ENCODE measurements around the gene SMAD3.

The SMAD3 gene

GRCh38 chr15:67085237-67085817 is 19.9 kb downstream of the SMAD3 start:
- Histone ChIP-seq H3K36me3 (ENCODE audit: insufficient read depth, low read length) (no peaks in the 10 kb centered on the region), H3K4me1 (ENCODE audit: insufficient read depth, low read length) (no peaks in the 10 kb centered on the region), H3K9me3 (ENCODE audit: insufficient read depth, low read length, severe bottlenecking) (no peaks in the 10 kb centered on the region), H4K20me1 (ENCODE audit: insufficient read depth, low read length) (no peaks in the 10 kb centered on the region), H3K9ac (ENCODE audit: low read depth, low read length) (no peak overlapping the region), H3K79me2 (ENCODE audit: insufficient read depth, low read length) (no peaks in the 10 kb centered on the region), H2AFZ (ENCODE audit: low read depth, low read length) (no peak overlapping the region), H3K27ac (ENCODE audit: low read length) (no peak overlapping the region), H3K27me3 (ENCODE audit: insufficient read depth, low read length, poor library complexity) (peaks cover 9% of the 10 kb centered on the region), H3K4me2 (ENCODE audit: insufficient read depth, low read length) (no peak overlapping the region), H3K4me3 (ENCODE audit: low read depth in 1 of 2, low read length in 2 of 2) (no peak overlapping the region)
- TF ChIP-seq CTCF (IDR thresholded peaks at IDR 0.05; ENCODE audit: borderline replicate concordance, extremely low read depth, low read length, poor library complexity, severe bottlenecking) (no peak), EZH2 (IDR thresholded peaks at IDR 0.05; ENCODE audit: borderline replicate concordance, low read depth, low read length, severe bottlenecking) (no peak)
- DNase-seq (no peak), ATAC-seq (ENCODE audit: insufficient read depth, low read depth) (no peak)

GRCh38 chr15:67085818-67086636 is 20.6 kb downstream of the SMAD3 start:
- Histone ChIP-seq H3K36me3 (ENCODE audit: insufficient read depth, low read length) (no peaks in the 10 kb centered on the region), H3K4me3 (ENCODE audit: low read depth in 1 of 2, low read length in 2 of 2) (no peak overlapping the region), H3K79me2 (ENCODE audit: insufficient read depth, low read length) (no peaks in the 10 kb centered on the region), H3K27ac (ENCODE audit: low read length) (no peak overlapping the region), H4K20me1 (ENCODE audit: insufficient read depth, low read length) (no peaks in the 10 kb centered on the region), H3K9ac (ENCODE audit: low read depth, low read length) (no peak overlapping the region), H2AFZ (ENCODE audit: low read depth, low read length) (no peak overlapping the region), H3K27me3 (ENCODE audit: insufficient read depth, low read length, poor library complexity) (peaks cover 9% of the 10 kb centered on the region), H3K9me3 (ENCODE audit: insufficient read depth, low read length, severe bottlenecking) (no peaks in the 10 kb centered on the region), H3K4me2 (ENCODE audit: insufficient read depth, low read length) (no peak overlapping the region), H3K4me1 (ENCODE audit: insufficient read depth, low read length) (no peaks in the 10 kb centered on the region)
- DNase-seq (no peak), ATAC-seq (ENCODE audit: insufficient read depth, low read depth) (no peak)
- no peak for TF ChIP-seq CTCF (IDR thresholded peaks at IDR 0.05; ENCODE audit: borderline replicate concordance, extremely low read depth, low read length, poor library complexity, severe bottlenecking)
- TF ChIP-seq EZH2 (IDR thresholded peaks at IDR 0.05; ENCODE audit: borderline replicate concordance, low read depth, low read length, severe bottlenecking), result no peak

- Histone ChIP-seq H3K4me2 (ENCODE audit: insufficient read depth, low read length) (no peak overlapping the region), H3K27ac (ENCODE audit: low read length) (no peak overlapping the region), H3K4me1 (ENCODE audit: insufficient read depth, low read length) (no peaks in the 10 kb centered on the region), H3K9ac (ENCODE audit: low read depth, low read length) (no peak overlapping the region), H3K9me3 (ENCODE audit: insufficient read depth, low read length, severe bottlenecking) (no peaks in the 10 kb centered on the region), H3K36me3 (ENCODE audit: insufficient read depth, low read length) (no peaks in the 10 kb centered on the region), H3K79me2 (ENCODE audit: insufficient read depth, low read length) (no peaks in the 10 kb centered on the region), H3K27me3 (ENCODE audit: insufficient read depth, low read length, poor library complexity) (peaks cover 9% of the 10 kb centered on the region), H3K4me3 (ENCODE audit: low read depth in 1 of 2, low read length in 2 of 2) (no peak overlapping the region), H2AFZ (ENCODE audit: low read depth, low read length) (no peak overlapping the region), H4K20me1 (ENCODE audit: insufficient read depth, low read length) (no peaks in the 10 kb centered on the region)
- TF ChIP-seq EZH2 (IDR thresholded peaks at IDR 0.05; ENCODE audit: borderline replicate concordance, low read depth, low read length, severe bottlenecking) (no peak), CTCF (IDR thresholded peaks at IDR 0.05; ENCODE audit: borderline replicate concordance, extremely low read depth, low read length, poor library complexity, severe bottlenecking) (no peak)
- ATAC-seq (ENCODE audit: insufficient read depth, low read depth), result no peak
- no peak for DNase-seq
Measured at GRCh38 chr15:67086637-67086914, 21.2 kb downstream of the SMAD3 start.
